ENCODE measurements around the gene RELT.

Gene RELT

DNA sequence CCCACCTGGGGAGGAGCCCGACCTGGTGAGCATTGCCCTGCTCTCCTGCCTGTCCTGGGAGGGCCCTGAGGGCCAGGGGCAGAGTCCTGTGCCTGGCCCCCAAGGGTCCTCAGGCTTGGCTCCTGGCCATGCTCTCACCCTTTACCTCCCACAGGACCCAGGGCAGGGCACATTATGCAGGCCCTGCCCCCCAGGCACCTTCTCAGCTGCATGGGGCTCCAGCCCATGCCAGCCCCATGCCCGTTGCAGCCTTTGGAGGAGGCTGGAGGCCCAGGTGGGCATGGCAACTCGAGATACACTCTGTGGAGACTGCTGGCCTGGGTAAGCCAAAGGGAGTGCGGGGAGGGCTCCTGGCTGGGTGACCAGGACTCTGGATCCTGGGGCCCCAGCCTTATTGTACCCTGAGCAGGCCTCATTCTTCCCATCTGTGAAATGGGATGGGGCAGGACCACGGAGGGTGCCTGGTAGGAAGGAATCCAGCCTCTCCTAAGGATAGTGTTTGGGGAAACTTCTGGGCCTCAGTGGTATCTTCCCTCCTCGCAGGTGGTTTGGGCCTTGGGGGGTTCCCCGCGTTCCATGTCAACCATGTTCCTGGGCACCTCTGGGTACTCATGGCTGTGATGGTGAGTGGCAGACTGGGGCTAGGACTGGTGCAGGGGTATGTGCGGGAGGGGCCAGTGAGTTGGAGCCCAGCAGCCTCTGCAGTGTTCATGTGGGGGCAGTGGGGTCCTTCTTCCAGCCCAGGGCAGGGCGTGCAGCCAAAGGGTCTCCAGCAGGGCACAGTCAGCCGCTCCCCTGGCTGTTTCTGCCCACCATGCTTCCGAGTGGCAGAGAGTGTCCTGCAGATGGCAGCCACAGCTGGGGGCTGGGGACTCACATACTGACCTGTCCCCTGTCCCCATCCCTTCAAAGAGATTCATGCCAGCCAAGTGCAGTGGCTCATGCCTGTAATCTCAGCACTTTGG, 14.7 kb downstream of the RELT start:
- Histone ChIP-seq H3K4me3 (ENCODE audit: low read depth, low read length) (no peak overlapping the region), H3K27me3 (ENCODE audit: insufficient read depth, low read depth, severe bottlenecking) (no peaks in the 10 kb centered on the region), H3K27ac (no peak overlapping the region), H3K36me3 (peaks cover 48% of the 10 kb centered on the region), H3K9me3 (ENCODE audit: severe bottlenecking) (no peaks in the 10 kb centered on the region)
- TF ChIP-seq, protein P1, sequence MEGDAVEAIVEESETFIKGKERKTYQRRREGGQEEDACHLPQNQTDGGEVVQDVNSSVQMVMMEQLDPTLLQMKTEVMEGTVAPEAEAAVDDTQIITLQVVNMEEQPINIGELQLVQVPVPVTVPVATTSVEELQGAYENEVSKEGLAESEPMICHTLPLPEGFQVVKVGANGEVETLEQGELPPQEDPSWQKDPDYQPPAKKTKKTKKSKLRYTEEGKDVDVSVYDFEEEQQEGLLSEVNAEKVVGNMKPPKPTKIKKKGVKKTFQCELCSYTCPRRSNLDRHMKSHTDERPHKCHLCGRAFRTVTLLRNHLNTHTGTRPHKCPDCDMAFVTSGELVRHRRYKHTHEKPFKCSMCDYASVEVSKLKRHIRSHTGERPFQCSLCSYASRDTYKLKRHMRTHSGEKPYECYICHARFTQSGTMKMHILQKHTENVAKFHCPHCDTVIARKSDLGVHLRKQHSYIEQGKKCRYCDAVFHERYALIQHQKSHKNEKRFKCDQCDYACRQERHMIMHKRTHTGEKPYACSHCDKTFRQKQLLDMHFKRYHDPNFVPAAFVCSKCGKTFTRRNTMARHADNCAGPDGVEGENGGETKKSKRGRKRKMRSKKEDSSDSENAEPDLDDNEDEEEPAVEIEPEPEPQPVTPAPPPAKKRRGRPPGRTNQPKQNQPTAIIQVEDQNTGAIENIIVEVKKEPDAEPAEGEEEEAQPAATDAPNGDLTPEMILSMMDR (IDR thresholded peaks at IDR 0.05; ENCODE audit: low read depth, low read length): no peak
- DNase-seq: no peak

DNA sequence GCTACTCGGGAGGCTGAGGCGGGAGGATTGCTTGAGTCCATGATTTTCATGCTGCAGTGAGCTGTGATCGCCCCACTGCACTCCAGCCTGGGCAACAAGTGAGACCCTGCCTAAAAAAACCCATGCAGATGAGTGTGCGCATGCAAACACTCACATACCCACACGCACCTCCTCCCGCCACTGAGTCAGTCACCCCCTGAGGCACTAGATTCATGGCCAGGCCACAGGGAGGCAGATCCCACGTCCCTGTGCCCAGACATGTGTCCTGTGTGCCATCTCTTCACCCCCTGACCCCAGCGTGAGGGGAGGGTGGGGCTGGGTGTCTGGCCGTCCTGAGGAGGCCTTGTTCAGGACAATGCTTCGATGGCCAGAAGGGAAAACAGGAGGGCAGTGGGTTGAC, 15.5 kb downstream of the RELT start:
- no peaks in the 10 kb centered on the region for H3K27me3 ChIP-seq (ENCODE audit: insufficient read depth, low read depth, severe bottlenecking)
- no peak for DNase-seq
- H3K36me3 ChIP-seq: peaks cover 56% of the 10 kb centered on the region
- H3K9me3 ChIP-seq (ENCODE audit: severe bottlenecking): no peaks in the 10 kb centered on the region
- TF ChIP-seq, protein P1 (IDR thresholded peaks at IDR 0.05; ENCODE audit: low read depth, low read length): no peak
- no peak overlapping the region for H3K4me3 ChIP-seq (ENCODE audit: low read depth, low read length)
- no peak overlapping the region for H3K27ac ChIP-seq

DNA sequence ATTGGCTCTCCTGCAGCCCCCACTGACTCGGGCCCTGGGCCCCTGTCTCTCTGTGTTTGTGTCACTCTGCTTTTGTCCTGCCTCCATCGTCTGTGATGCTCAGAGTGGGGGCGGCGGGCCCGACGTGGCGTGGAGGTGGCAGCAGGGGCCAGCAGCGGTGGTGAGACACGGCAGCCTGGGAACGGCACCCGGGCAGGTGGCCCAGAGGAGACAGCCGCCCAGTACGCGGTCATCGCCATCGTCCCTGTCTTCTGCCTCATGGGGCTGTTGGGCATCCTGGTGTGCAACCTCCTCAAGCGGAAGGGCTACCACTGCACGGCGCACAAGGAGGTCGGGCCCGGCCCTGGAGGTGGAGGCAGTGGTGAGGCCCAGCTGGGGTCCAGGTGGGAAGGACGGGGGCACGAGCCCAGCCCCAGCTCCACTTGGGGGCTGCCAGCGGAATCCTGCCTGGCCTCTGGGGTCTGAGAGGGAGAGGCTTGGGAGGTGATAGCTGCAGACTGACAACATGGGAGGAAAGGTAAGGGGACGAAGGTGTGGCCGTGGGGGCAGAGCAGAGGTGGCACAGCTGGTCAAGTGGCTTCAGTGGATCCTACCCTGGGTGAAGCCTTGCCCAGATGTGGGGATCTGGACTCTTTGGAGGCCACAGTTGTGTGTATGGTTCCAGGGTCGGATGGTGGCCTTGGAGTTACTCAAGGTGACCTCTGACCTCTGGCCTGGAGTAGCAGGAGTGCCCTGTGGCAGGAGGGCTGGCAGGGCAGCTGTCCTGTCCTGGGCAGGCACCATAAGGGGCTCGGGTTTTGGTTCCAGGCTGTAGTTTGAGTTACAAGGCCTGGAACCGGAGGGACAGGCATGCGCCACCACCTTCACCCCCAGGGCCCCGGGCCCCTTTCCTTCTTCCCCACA, 16.2 kb downstream of the RELT start:
- Histone ChIP-seq H3K27me3 (ENCODE audit: insufficient read depth, low read depth, severe bottlenecking) (no peaks in the 10 kb centered on the region), H3K27ac (no peak overlapping the region), H3K36me3 (peaks cover 61% of the 10 kb centered on the region), H3K9me3 (ENCODE audit: severe bottlenecking) (no peaks in the 10 kb centered on the region), H3K4me3 (ENCODE audit: low read depth, low read length) (no peak overlapping the region)
- TF ChIP-seq, protein P1 (IDR thresholded peaks at IDR 0.05; ENCODE audit: low read depth, low read length): no peak
- DNase-seq: no peak

DNA sequence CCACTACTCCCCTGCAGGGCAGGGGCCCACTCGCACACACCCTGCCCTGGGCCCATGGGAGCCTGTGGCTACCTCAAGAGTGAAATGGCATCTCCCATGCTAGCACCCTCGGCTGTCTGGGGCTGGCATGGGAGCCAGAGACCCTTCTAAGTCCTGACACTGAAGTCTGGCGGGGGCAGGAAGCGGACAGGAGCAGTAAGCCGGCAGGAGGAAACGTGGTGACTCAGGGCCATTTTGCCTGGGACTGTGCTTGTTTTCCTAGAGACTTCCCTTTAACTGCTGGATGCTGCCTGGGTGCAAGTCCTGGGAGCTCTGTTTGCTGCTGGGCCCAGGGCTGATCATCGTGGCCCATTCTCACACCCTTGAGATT, 16.8 kb downstream of the RELT start:
- Histone ChIP-seq H3K27ac (no peak overlapping the region), H3K36me3 (peaks cover 63% of the 10 kb centered on the region), H3K9me3 (ENCODE audit: severe bottlenecking) (no peaks in the 10 kb centered on the region), H3K27me3 (ENCODE audit: insufficient read depth, low read depth, severe bottlenecking) (no peaks in the 10 kb centered on the region), H3K4me3 (ENCODE audit: low read depth, low read length) (no peak overlapping the region)
- DNase-seq: no peak
- TF ChIP-seq, protein P1 (IDR thresholded peaks at IDR 0.05; ENCODE audit: low read depth, low read length): no peak

DNA sequence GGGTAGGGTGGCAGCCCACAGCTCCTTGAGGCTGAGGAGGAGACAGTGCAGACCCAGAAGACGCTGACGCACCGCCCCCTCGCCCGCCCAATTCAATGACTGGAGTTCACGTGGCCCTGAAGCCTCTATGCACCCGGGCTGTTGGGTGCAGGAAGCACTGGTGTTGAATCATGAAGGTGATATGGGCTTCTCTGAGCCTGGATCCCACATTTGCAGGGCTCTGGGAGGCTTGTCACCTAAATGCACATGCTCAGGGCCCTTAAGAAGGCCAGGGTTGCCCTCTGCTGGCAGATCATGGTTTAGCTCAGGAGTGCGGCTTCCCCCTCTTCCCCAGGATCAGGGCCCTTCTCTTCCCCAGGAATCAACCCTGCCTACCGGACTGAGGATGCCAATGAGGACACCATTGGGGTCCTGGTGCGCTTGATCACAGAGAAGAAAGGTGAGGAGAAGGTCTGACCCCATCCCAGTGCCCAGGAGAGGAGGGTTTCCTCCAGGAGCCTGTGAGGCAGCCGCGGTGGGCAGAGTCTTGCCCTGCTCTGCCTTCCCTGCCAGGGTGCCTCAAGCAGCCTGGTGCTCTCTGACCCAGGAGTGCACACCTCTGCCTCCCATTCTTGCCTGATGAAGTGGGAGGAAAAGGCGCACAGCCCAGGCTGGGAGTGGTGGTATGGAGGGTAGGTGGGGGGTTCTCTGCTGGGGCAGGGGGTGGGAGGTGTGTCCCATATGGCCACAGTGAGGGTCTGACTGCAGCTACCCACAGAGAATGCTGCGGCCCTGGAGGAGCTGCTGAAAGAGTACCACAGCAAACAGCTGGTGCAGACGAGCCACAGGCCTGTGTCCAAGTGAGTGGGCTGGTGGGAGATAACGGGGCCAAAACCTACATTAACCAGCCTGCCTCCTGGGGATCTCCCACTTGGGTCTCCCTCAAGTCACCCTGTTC, 17.5 kb downstream of the RELT start:
- H3K27me3 ChIP-seq (ENCODE audit: insufficient read depth, low read depth, severe bottlenecking): no peaks in the 10 kb centered on the region
- H3K9me3 ChIP-seq (ENCODE audit: severe bottlenecking): no peaks in the 10 kb centered on the region
- peaks cover 58% of the 10 kb centered on the region for H3K36me3 ChIP-seq
- no peak overlapping the region for H3K27ac ChIP-seq
- TF ChIP-seq, protein P1 (IDR thresholded peaks at IDR 0.05; ENCODE audit: low read depth, low read length): peak; percentile 93
- H3K4me3 ChIP-seq (ENCODE audit: low read depth, low read length): no peak overlapping the region
- DNase-seq: peak; percentile 78

Measured in WERI-Rb-1 (cell line).